Thyroid gland (tissue), 4 donors: Measurements from ENCODE around the gene RHOG.

ENCODE experiments used
- POLR2A ChIP-seq, 2 donors: fragments of 450-650 bp; IDR thresholded peaks; one replicate each; pipeline ENCODE4 v1.6.1; 2017; ENCODE audit warnings: antibody characterized with exemption in 2 of 2, mild to moderate bottlenecking in 2 of 2, moderate library complexity in 1 of 2
- TF ChIP-seq, protein P1 (sequence below), 6 experiments: fragments of 200-600 bp in 3 of 6; fragments of 450-650 bp in 3 of 6; sonication (generic) in 3 of 6; IDR thresholded peaks; one replicate each; pipeline ENCODE4 v1.5.1; 2016 to 2019; ENCODE audit warnings: antibody characterized with exemption in 6 of 6, mild to moderate bottlenecking in 2 of 6, inconsistent platforms in 1 of 6, moderate library complexity in 1 of 6

DNA sequence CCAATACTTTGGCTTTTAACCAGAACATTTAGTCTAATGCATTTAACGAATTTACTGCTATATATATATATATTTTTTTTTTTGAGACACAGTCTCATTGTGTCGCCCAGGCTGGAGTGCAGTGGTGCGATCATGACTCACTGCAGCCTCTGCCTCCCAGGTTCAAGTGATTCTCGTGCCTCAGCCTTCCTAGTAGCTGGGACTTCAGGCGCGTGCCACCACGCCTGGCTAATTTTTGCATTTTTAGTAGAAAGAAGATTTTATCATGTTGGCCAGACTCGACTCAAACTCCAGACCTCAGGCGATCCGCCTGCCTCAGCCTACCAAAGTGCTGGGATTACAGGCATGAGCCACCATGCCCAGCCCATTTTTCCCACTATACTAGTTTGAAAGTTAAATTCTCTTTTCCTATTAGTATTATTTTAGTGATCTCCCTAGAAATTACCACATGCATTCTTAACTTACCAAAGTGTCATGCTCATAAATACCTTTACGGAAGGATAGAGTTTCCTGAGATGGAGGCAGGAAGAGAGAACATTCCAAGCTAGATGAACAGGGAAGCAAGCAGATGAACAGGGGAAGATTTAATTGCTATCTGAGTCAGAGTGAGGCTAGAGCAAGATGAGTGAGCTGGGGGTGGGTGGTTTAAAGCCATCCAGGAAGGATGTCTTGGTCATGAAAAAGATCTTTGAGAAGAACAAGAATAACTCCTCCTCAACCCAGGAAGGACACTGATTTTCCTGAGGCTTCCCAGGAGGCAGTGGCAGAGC, 36.8 kb downstream of the RHOG start:
- TF ChIP-seq, protein P1, sequence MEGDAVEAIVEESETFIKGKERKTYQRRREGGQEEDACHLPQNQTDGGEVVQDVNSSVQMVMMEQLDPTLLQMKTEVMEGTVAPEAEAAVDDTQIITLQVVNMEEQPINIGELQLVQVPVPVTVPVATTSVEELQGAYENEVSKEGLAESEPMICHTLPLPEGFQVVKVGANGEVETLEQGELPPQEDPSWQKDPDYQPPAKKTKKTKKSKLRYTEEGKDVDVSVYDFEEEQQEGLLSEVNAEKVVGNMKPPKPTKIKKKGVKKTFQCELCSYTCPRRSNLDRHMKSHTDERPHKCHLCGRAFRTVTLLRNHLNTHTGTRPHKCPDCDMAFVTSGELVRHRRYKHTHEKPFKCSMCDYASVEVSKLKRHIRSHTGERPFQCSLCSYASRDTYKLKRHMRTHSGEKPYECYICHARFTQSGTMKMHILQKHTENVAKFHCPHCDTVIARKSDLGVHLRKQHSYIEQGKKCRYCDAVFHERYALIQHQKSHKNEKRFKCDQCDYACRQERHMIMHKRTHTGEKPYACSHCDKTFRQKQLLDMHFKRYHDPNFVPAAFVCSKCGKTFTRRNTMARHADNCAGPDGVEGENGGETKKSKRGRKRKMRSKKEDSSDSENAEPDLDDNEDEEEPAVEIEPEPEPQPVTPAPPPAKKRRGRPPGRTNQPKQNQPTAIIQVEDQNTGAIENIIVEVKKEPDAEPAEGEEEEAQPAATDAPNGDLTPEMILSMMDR (IDR thresholded peaks at IDR 0.05) = no peak
- no peak for TF ChIP-seq POLR2A (IDR thresholded peaks at IDR 0.05)
